GM12873 (cell line): ENCODE measurements around the gene ATRNL1.

ENCODE experiments used
- CTCF ChIP-seq: IDR thresholded peaks from 2 replicates; pipeline ENCODE4 v1.5.1; 2012; ENCODE audit warnings: low read depth, mild to moderate bottlenecking, moderate library complexity, low read length, control low read depth; ENCODE audit not compliant: insufficient read depth; ENCODE audit errors: missing control alignments

The ATRNL1 gene

GRCh38 chr10:115939101-115939854, 846.1 kb downstream of the ATRNL1 start:
- TF ChIP-seq CTCF, result no peak

GRCh38 chr10:115941361-115941771, 848.2 kb downstream of the ATRNL1 start:
- no peak for TF ChIP-seq CTCF

GRCh38 chr10:115942101-115942500, 848.9 kb downstream of the ATRNL1 start:
- no peak for TF ChIP-seq CTCF

GRCh38 chr10:115944538-115944937, 851.4 kb downstream of the ATRNL1 start:
- TF ChIP-seq CTCF, result no peak

GRCh38 chr10:115945701-115946445, 852.7 kb downstream of the ATRNL1 start:
- TF ChIP-seq CTCF, result no peak

- TF ChIP-seq CTCF, result no peak
Observed at GRCh38 chr10:115947104-115947503, 853.9 kb downstream of the ATRNL1 start.

- no peak for TF ChIP-seq CTCF
Observed at GRCh38 chr10:115948465-115948864, 855.3 kb downstream of the ATRNL1 start.
